K562 (cell line): ENCODE measurements around the gene OR2Z1. TPM values are rescaled to one million over a fixed set of nuclear protein-coding genes. Genes with fewer than 3 reads are reported as not detected.
A peak's percentile ranks its signal among the peaks of the same experiment; 100 is the strongest.

Experiments used
- ATAC-seq: fragments of 200-7000 bp; cut with Tn5 transposase; 3 replicates; pipeline ENCODE4 v1.9.1; 2020; ENCODE audit warnings: moderate library complexity
- BruUV-seq: library from RNA; stranded (reverse); fragments of 400-500 nt; replicated peaks from 2 replicates; lab custom pipeline; 2021; lab: Mats Ljungman, UMichigan
- CTCF ChIA-PET: fragments of 300-600 bp; formaldehyde crosslinking; extraction: SDS; loops from one replicate; lab custom pipeline; 2021; ENCODE audit warnings: low intra/inter-chr PET ratio; lab: Yijun Ruan, JAX
- POLR2A ChIA-PET: fragments of 300-600, 350-650 bp; sonication (Branson Sonifier 250); formaldehyde crosslinking; extraction: SDS; loops from one replicate; lab custom pipeline; 2021; ENCODE audit warnings: antibody characterized with exemption, inconsistent platforms; lab: Yijun Ruan, JAX
- DNase-seq, 4 experiments: peaks; one replicate each; pipeline versions ENCODE4 v3.0.0 to v3.0.0-alpha.2; 2011 to 2018; ENCODE audit warnings: low spot score in 3 of 4, mixed read lengths in 3 of 4; ENCODE audit errors: extremely low read depth in 1 of 4
- FAIRE-seq: peaks from 2 replicates; lab custom pipeline; 2011; peaks lifted over from hg19 to GRCh38; lab: Jason Lieb, UNC
- H2AFZ ChIP-seq: 2 replicates; pipeline ENCODE4 v1.6.0; 2011; ENCODE audit warnings: low read depth, low read length, control low read depth, inconsistent platforms
- H3K27ac ChIP-seq: fragments of 200-600 bp; 3 replicates; pipeline ENCODE4 v1.8.0; 2011; ENCODE audit warnings: low read depth, mild to moderate bottlenecking, control low read depth, inconsistent platforms, low read length, moderate library complexity, mixed read lengths; ENCODE audit errors: extremely low read depth
- H3K27me3 ChIP-seq, 2 experiments: fragments of 300-600 bp in 1 of 2; 2 replicates in 1 of 2; 3 replicates in 1 of 2; pipeline versions ENCODE4 v1.6.0 to v1.8.0; 2011; ENCODE audit warnings: inconsistent platforms in 2 of 2, low read length in 2 of 2, mild to moderate bottlenecking in 1 of 2, mixed read lengths in 1 of 2, moderate library complexity in 1 of 2; ENCODE audit not compliant: control insufficient read depth in 2 of 2, insufficient read depth in 2 of 2
- H3K36me3 ChIP-seq: fragments of 300-600 bp; 3 replicates; pipeline ENCODE4 v1.8.0; 2011; ENCODE audit warnings: mild to moderate bottlenecking, low read length, inconsistent platforms; ENCODE audit not compliant: control insufficient read depth, insufficient read depth
- H3K4me1 ChIP-seq, 2 experiments: fragments of 200-600 bp in 1 of 2; replicated peaks in 1 of 2; 2 replicates in 1 of 2; 3 replicates in 1 of 2; pipeline versions ENCODE4 v1.5.1 to v1.8.0; 2011; ENCODE audit warnings: inconsistent platforms in 2 of 2, low read length in 2 of 2, mild to moderate bottlenecking in 1 of 2, mixed read lengths in 1 of 2, moderate library complexity in 1 of 2; ENCODE audit not compliant: control insufficient read depth in 2 of 2, insufficient read depth in 2 of 2
- H3K4me2 ChIP-seq: 2 replicates; pipeline ENCODE4 v1.6.1; 2011; ENCODE audit warnings: low read length, control low read depth, inconsistent platforms, mixed read lengths; ENCODE audit not compliant: insufficient read depth
- H3K4me3 ChIP-seq: fragments of 200-600 bp; sonication (generic), shearing (Covaris generic); 2 replicates; pipeline ENCODE4 v1.5.1; 2016; ENCODE audit warnings: control low read depth, inconsistent platforms
- H3K79me2 ChIP-seq: fragments of 200-600 bp; 3 replicates; pipeline ENCODE4 v1.8.0; 2011; ENCODE audit warnings: low read length, inconsistent platforms; ENCODE audit not compliant: control insufficient read depth, insufficient read depth
- H3K9ac ChIP-seq, 2 experiments: 2 replicates each; pipeline versions ENCODE4 v1.6.0 to v1.6.1; 2011; ENCODE audit warnings: low read depth in 2 of 2, low read length in 2 of 2, control low read depth in 1 of 2, inconsistent platforms in 1 of 2, mild to moderate bottlenecking in 1 of 2, mixed read lengths in 1 of 2; ENCODE audit not compliant: insufficient read depth in 1 of 2
- H3K9me1 ChIP-seq: one replicate; pipeline ENCODE4 v1.6.0; 2011; ENCODE audit warnings: inconsistent platforms, mild to moderate bottlenecking, low read length, moderate library complexity; ENCODE audit not compliant: control insufficient read depth, insufficient read depth
- H3K9me3 ChIP-seq: replicated peaks from 2 replicates; pipeline ENCODE4 v1.5.1; 2011; ENCODE audit warnings: low read depth, low read length, inconsistent platforms; ENCODE audit not compliant: control insufficient read depth, insufficient read depth
- H4K20me1 ChIP-seq: replicated peaks from 2 replicates; pipeline ENCODE4 v1.6.1; 2011; ENCODE audit warnings: low read length, inconsistent platforms, mixed read lengths; ENCODE audit not compliant: control insufficient read depth, insufficient read depth
- PHB ChIP-seq: fragments of 250-450 bp; sonication (Bioruptor Pico); IDR thresholded peaks from 2 replicates; pipeline ENCODE4 v1.5.0; 2021
- POLR2AphosphoS5 ChIP-seq: IDR thresholded peaks from 2 replicates; pipeline ENCODE4 v1.6.1; 2011; ENCODE audit warnings: mild to moderate bottlenecking, low read depth, low read length, moderate library complexity; ENCODE audit not compliant: control insufficient read depth, insufficient read depth
- SMARCC2 ChIP-seq: fragments of 450-650 bp; IDR thresholded peaks from 2 replicates; pipeline ENCODE4 v1.6.1; 2017; ENCODE audit warnings: antibody characterized with exemption, moderate library complexity, mild to moderate bottlenecking, low read depth
- TFE3 ChIP-seq: fragments of 450-650 bp; formaldehyde crosslinking; IDR thresholded peaks from 2 replicates; pipeline ENCODE4 v1.4.0; 2020; ENCODE audit warnings: mild to moderate bottlenecking, mixed read lengths
- WGBS: fragments of 100-300 bp; shearing (Covaris generic); methylation state at CpG from one replicate; pipeline ENCODE4 v1.1.6; 2016; ENCODE audit warnings: low coverage, mixed read lengths; ENCODE audit not compliant: insufficient coverage; ENCODE audit errors: missing lambda C conversion rate; 5-methylcytosine and 5-hydroxymethylcytosine counted together
- in situ Hi-C: fragments of 300-500 bp; cut with MboI; formaldehyde crosslinking; loops from 4 replicates; pipeline ENCODE4 v1.15.0; 2018; ENCODE audit warnings: inconsistent platforms, mixed read lengths
- intact Hi-C: fragments of 100-400 bp; cut with micrococcal nuclease; formaldehyde crosslinking; loops from 2 replicates; pipeline ENCODE4 v1.14.2; 2022
- polyA plus RNA-seq, 8 experiments: library from polyadenylated mRNA; depleted of rRNA in 4 of 8; stranded (reverse) in 5 of 8; unstranded in 3 of 8; fragments of >200 nt; fragmentation: Nextera tagmentation in 2 of 8; fragmentation: Illumina TruSeq in 1 of 8; extraction: Ambion mirVana in 2 of 8; extraction: Trizol in 1 of 8; gene quantifications; 2 replicates each; pipeline versions ENCODE4 v1.2.1 to v1.2.3, GENCODE V29; 2011 to 2014; ENCODE audit warnings: inconsistent platforms in 1 of 8, missing spikeins in 1 of 8
- total RNA-seq, 7 experiments: library from RNA; depleted of rRNA in 6 of 7; stranded (reverse); fragments of >200 nt in 6 of 7; fragmentation: Illumina TruSeq in 2 of 7; extraction: Trizol in 2 of 7; gene quantifications; 2 replicates each; pipeline versions ENCODE4 v1.2.1 to v1.2.3, GENCODE V29; 2011 to 2021; ENCODE audit warnings: low replicate concordance in 1 of 7
- TF ChIP-seq, protein P1 (sequence below): sonication (generic); formaldehyde crosslinking; IDR thresholded peaks from 2 replicates; pipeline ENCODE4 v1.8.1; 2023; ENCODE audit warnings: mild to moderate bottlenecking, missing genetic modification reagents

The OR2Z1 gene
- total and polyA plus RNA-seq, 9 of the 15 experiments (the other 6 are each of a cell fraction or from before 2014, with no cell fraction given), result 0.13 TPM; not detected in 8

GRCh38 chr19:8703223-8703622, 18.2 kb upstream of the OR2Z1 start:
- POLR2A ChIA-PET, result interaction anchor here (0.6 kb wide), 1 partner anchor 313 kb away, joined by 4 read pairs; the partner anchor contains the start of gene RAB11B
- DNase-seq (no peak), FAIRE-seq (no peak), ATAC-seq (no peak)
- H3K79me2 ChIP-seq, result no peaks in the 10 kb centered on the region
- H3K9me1 ChIP-seq, result no peaks in the 10 kb centered on the region
- no peaks in the 10 kb centered on the region for H3K9me3 ChIP-seq
- in situ Hi-C loops (no loop called here), intact Hi-C loops (no loop called here)
- H4K20me1 ChIP-seq, result no peaks in the 10 kb centered on the region
- H3K9ac ChIP-seq, result no peak overlapping the region
- H2AFZ ChIP-seq, result no peak overlapping the region
- no peak overlapping the region for H3K27ac ChIP-seq
- TF ChIP-seq SMARCC2 (no peak), TFE3 (CRISPR knock-in tag) (peak; percentile 87), POLR2AphosphoS5 (no peak), PHB (CRISPR knock-in tag) (no peak)
- TF ChIP-seq, protein P1, sequence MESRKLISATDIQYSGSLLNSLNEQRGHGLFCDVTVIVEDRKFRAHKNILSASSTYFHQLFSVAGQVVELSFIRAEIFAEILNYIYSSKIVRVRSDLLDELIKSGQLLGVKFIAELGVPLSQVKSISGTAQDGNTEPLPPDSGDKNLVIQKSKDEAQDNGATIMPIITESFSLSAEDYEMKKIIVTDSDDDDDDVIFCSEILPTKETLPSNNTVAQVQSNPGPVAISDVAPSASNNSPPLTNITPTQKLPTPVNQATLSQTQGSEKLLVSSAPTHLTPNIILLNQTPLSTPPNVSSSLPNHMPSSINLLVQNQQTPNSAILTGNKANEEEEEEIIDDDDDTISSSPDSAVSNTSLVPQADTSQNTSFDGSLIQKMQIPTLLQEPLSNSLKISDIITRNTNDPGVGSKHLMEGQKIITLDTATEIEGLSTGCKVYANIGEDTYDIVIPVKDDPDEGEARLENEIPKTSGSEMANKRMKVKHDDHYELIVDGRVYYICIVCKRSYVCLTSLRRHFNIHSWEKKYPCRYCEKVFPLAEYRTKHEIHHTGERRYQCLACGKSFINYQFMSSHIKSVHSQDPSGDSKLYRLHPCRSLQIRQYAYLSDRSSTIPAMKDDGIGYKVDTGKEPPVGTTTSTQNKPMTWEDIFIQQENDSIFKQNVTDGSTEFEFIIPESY (CRISPR knock-in tag), result no peak
- H3K27me3 ChIP-seq, result no peaks in the 10 kb centered on the region; a peak in 1 of 5 replicates
- WGBS, result 6% methylated on average over 7 of the region's 7 CpGs
- peaks cover 3 to 5% of the 10 kb centered on the region in 2 experiments for H3K4me1 ChIP-seq
- no peak overlapping the region for H3K4me2 ChIP-seq
- CTCF ChIA-PET, result no interaction called here
- no peak overlapping the region for H3K4me3 ChIP-seq
- H3K36me3 ChIP-seq, result no peaks in the 10 kb centered on the region
- BruUV-seq, result no TSS peak
